Mesenteric fat pad (tissue), 1 donor: ENCODE measurements around the gene IMP4. TPM values are rescaled to one million over a fixed set of nuclear protein-coding genes. Genes with fewer than 3 reads are reported as not detected.
"Not testable (repeated sequence)": the region's sequence is repeated elsewhere in the genome, so short reads cannot be mapped to it uniquely, and the experiment has no call there.

Experiments
- DNase-seq: peaks from one replicate; pipeline ENCODE4 v3.0.0-alpha.2; 2020; ENCODE audit warnings: low spot score
- long read RNA-seq: library from polyadenylated mRNA; unstranded; transcript quantifications from one replicate; pipeline ENCODE4 v2.0.0, GENCODE V29; 2020
- total RNA-seq: library from RNA; stranded (reverse); fragmentation: NEBNext Ultra II Directional; extraction: Animal tissue kit (Norgen Biotek cat#: 25700); gene quantifications from one replicate; pipeline ENCODE4 v1.2.1, GENCODE V29; 2021
- donor health status: DM: yes; HTN: yes; CAD: no.

IMP4 gene, protein sequence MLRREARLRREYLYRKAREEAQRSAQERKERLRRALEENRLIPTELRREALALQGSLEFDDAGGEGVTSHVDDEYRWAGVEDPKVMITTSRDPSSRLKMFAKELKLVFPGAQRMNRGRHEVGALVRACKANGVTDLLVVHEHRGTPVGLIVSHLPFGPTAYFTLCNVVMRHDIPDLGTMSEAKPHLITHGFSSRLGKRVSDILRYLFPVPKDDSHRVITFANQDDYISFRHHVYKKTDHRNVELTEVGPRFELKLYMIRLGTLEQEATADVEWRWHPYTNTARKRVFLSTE
- 104 TPM for total RNA-seq
- long read RNA-seq, transcript IMP4-208 (8 exons, 2,379 nt), result minor isoform, 43 of 314 reads
- long read RNA-seq, transcript IMP4-201 (9 exons, 1,740 nt), result major isoform, 141 of 314 reads
- long read RNA-seq, transcript IMP4-202 (9 exons, 822 nt), result minor isoform, 69 of 314 reads
- long read RNA-seq, partial matches to known transcripts, result 18 of 314 reads
- long read RNA-seq, other reads (novel, unspliced or antisense), result 36 of 314 reads

DNA sequence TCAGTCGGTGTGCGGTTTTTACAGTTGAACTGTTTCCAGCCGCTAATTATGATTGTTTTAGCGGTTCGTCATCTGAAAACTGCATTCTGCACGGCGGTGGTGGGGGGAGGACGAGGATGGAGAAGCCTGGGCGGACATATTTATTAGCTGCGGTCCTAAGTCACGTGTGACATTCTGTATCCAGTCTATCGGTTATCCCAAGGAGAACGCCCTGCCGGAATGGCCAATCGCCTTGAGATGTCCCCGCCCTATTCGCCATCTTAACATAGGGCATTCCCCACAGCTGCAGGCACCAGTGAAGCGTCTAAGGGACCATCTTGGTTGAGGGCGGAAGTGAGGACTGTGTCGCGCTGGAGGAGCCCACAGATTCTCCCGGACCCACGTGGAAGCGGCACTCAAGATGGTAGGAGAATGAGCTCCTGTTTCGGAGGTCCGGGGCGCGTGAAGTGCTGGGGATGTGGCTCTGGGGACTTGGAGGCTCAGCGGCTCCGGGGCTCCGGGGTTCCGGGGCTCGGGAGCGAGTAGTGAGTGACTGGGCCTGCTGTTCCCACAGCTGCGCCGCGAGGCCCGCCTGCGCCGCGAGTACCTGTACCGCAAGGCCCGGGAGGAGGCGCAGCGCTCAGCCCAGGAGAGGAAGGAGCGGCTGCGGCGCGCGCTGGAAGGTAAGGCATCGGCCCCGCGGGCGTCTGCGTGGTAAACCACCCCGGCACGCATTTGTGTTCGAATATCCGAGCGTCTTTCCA, at the start of gene IMP4:
TSS of gene IMP4 (plus strand) at position 365 of the 743 bp plus-strand sequence. CDS start at position 401, 36 bp downstream.
- peak; percentile 96 for DNase-seq

DNA sequence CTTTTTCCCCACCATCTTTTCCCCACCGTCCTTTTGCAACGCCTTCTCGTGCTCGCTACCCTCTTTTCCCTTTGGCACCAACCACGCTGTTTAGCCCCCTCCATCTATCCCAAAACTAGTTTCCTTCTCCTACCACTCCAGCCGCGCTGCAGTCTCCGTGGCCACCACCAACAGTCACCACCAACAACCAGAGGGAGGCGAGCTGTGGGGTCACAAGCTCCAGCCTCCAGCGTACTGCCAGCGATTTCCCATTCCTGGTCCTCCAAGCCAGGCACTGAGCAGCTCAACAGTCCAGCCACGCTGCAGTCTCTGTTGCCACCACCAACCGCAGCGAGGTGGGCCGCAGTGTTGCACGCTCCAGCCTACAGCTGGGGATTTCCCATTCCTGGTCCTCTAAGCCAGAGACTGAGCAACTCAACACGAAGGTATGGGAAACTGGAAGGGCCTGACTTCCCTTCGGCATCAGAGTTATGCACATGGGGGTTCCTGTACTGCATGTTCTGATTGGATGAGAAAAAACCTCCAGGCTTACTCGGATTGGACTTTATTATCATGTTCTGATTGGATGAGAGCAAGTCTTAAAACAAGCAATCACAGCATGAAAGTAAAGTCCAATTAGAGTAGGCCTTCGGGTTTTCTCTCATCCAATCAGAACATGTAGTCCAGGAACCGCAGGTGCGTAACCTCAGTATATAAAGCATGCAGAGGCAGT, 42.3 kb upstream of the IMP4 start:
- no peak for DNase-seq

DNA sequence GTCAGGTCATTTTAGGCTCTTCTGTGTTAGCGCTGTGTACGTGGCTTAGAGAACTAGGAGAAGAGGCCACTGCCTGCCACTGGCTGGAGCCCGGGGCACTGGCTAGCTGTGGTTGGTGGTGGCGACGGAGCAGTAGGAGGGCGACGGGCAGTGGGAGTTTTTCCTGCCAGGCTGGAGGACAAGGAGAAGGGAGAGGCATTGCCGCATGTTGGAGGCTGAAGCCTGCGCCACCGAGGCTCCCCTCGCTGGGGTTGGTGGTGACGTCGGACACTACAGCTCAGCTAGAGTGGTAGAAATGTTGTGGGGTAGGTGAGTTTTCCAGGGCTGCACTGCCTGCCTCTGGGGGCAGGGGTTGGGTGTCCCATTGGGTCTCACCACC, 41.7 kb upstream of the IMP4 start:
- no peak for DNase-seq

DNA sequence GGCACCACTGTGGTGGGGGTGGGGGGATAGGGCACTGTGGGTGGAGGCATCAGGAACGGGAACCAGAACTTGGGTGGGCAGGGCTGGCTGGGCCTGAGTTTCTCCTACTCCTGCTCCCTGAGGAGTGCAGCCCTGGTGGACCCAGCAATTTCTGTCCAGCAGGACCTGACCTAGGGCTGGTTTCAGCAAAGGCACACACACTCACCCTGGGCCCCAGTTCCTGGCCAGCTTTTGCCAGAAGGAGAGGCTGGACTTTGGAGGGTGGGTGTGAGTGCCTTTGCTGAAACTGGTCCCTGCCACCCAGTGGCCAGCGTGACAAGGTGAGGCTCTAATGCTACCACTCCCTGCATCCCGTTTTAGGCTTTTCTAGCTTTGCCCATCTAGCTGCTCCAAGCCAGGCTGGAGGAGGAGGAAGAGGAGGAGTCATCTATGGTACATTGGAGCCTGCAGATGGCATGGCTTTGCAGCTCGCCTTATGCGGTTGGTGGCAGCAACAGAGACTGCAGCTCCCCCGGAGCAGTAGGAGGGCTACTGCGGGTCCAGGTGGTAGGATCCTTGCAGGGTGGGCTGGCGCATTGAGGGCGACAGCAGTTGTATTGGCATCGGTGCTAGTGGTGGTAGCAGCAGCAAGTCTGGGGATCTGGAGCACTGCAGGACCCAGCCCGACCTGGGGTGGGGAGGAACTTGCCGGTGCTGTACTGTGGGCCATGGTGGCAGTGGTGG, 40.4 kb upstream of the IMP4 start:
- no peak for DNase-seq

DNA sequence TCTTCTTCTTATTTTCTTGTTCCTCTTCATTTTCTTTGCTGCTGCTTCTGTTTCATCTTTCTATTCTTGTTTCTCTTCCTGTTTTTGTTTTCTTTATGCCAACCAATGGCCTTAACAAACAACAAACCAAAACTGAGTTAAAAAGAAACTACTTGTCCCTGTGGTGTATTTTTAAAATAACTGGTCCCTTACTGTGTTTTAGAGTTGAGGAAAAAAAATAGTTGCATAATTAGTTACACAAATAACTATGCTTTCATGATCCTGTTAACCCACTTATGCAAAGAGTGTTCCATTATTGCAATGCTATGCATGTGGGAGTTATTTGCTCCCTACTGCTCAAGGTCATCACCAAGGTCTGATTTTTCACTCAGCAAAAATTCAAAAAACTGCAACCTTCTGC, 39.5 kb upstream of the IMP4 start:
- no peak for DNase-seq

DNA sequence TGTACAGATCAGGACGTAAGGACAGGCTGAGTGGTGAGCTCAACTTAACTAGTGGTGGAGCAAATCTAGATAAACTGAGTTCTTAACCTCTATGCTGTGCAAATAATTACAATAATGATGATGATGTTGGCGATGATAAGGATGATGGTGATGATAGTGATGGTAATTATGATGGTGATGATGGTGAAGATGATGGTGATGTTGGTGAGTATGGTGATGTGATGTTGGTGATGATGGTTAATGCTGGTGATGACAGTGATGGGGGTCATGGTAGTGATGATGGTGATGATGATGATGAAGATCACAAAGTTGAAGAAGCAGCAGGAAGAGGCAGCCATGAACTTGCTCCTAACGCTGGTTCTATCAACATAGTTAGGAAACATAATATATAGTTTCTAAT, 38.0 kb upstream of the IMP4 start:
- no peak for DNase-seq

DNA sequence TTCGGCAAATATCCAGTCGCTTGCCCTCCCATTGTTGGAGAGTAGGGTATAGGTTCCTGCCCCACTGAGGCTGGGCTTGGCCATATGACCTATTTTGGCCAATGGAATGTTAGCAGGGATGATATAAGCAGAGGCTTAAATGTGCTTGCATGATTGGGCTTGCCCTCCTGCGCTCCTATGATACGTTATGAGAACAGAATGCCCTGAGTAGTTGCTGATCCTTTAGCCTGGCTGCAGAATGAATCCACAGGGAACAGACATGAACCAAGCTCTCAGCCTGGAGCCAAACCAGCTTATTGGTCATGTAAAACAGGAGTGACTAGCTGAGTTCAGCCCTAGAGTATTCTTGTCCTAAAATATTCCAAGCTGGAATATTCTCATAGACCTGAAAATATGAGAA, 34.8 kb upstream of the IMP4 start:
- DNase-seq, result no peak

DNA sequence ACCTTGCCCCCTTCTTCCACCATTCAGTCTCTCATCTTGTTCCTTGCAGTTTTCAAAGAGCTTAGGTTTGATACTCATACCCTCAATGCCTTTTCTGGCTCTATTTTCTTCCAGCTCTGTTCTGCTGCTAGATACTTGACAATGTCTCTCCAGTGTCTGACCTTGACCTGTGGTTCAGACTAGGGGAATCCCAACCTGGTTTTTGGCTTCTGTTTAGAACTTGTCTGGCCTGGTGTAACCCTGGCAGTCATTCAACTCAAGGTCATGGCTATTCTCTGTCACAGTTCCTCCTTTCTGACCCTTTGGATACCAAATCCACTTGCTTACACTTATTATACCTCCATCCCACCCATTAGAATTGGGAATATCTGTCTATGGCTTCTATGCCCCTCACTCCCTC, 31.8 kb upstream of the IMP4 start:
- DNase-seq, result no peak

DNA sequence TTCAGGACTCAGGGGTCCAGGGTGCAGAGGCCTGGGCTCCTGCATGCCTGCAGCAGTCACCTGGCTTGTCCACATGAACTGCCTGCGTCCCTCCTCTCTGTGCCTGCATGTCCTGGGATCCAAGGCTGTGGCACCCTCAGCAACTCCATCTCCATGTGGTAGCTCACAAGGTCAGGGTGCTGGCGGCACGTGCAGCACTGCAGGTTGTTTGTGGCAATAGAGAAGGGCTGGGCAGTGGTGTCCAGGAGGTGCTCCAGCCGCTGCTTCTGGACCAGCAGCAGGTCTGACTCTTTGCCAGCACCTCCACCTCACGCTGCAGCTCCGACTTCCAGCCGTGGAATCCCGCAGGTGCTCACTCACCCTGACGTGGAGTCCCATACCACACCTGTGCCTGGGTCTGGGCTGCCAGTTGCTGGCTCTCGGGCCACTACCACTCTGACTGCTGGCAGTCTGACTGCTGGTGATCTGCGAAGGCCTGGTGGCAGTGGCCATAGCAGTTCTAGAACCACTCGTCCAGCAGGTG, 28.8 kb upstream of the IMP4 start:
- no peak for DNase-seq

DNA sequence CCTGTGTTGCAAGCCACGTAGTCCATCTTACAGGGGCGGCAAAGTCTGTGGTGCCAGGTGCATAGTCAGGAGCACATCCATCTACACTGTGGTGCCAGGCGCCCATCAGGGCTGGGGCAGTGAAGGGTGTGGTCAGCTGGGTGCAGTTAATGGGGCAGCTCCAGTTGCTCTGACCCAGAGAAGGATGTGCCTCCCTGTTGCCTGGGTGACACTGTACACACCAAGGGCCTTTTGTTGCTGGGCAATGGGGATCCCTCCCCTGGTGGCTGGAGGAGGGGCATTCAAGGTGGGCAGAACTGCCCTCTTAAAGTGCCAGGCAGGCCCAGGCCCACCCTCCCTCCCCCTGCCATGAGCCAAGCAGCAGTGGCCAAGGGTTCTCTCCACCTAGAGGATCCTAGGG, 28.3 kb upstream of the IMP4 start:
- no peak for DNase-seq

DNA sequence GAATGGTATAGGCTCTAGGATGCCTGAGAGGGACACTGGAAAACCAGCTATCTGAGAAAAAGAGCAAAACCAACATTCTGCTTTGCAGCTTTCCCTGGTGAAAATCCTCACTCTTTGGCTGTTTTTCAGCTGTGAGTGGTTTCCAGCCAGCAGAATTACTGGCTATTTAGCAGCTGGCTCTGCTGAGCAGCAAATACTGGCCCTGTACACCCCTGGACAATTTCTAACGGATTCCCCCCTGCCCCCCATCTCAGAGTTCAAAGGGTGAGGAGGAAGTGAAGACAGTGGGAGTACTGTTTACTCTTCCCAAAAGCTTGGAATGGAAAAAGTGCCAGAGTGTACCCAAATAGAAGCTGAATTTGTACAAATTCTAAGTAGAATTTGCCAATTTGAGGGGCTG, 26.1 kb upstream of the IMP4 start:
- no peak for DNase-seq

DNA sequence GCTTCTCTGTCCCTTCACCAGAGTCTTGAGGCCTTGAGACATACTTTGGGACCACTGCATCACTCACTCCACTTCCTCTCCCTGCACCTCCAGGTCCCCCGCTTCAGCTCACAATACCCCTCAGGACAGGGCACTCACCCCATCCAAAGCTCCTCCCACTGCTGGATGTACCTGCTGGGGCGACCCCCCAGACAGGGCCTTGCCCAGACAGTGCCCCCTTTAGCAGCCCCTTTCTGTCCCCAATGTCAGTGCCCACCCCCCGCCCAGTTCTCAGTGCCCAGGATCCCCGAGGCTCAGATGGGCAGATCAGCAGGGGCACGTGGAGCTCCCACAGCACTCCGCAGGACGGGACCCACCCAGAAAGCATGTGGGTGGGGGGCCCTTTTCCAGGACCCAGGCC, 23.8 kb upstream of the IMP4 start:
- no peak for DNase-seq

DNA sequence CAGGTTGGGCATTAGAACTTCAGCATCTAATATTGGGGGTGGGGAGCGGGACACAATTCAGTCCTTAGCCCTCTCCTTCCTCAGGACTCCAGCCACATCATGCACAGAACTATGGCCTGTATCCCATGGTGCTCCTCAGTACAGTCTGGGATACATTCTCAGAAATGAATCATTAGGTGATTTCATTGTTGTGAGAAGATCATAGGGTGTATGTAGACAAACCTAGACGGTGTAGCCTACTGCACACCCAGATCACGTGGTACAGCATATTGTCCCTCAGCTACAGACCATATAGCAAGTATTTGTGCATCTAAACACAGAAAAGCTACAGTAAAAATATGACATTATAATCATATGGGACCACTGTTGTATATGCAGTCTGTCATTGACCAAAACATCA, 23.2 kb upstream of the IMP4 start:
- no peak for DNase-seq

DNA sequence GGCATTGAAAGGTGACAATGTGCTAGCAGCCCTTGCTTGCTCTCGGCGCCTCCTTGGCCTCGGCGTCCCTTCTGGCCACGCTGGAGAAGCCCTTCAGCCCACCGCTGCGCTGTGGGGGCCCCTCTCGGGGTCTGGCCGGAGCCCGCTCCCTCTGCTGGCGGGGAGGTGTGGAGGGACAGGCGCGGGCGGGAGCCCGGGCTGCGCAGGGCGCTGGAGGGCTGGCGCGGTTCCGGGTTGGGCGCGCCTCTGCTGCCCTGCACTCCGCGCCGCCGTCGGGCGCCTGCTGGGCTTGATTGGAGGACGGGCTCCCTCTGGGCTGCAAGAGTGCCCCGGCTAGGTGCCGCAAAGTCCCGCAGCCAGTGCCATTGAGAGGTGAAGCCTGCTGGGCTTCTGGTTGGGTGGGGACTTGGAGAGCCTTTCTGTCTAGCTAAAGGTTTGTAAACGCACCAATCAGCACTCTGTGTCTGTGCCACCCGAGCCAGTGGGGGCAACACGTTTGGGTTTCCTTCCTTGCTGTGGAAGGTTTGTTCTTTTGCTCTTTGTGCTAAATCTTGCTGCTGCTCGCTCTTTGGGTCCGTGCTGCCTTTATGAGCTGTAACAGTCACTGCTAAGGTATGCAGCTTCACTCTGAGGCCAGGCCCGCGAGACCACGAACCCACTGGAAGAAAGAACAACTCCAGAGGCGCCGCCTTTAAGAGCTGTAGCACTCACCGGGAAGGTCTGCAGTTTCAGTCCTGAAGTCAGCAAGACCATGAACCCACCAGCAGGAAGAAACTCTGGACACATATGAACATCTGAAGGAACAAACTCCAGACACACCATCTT, 14.8 kb upstream of the IMP4 start:
- no peak for DNase-seq

DNA sequence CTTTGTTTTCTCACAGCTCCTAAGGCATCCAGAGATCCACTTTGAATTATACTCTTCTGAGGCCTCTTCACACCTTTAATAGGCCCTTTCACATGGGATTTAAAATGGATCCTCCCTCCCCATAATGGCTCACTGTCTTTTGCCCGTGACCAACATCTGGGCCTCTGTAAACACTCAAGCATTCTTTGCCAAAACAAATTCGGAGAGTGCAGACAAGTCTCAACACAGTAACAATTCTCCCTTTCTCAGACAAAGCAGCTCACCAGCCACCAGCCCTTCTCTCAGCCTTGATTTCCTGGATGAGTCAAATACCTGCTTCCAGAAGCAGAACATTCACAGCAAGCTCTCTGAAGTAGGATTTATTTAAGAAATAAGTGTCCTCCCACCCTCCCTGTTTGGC, 14.0 kb upstream of the IMP4 start:
- DNase-seq, result no peak

DNA sequence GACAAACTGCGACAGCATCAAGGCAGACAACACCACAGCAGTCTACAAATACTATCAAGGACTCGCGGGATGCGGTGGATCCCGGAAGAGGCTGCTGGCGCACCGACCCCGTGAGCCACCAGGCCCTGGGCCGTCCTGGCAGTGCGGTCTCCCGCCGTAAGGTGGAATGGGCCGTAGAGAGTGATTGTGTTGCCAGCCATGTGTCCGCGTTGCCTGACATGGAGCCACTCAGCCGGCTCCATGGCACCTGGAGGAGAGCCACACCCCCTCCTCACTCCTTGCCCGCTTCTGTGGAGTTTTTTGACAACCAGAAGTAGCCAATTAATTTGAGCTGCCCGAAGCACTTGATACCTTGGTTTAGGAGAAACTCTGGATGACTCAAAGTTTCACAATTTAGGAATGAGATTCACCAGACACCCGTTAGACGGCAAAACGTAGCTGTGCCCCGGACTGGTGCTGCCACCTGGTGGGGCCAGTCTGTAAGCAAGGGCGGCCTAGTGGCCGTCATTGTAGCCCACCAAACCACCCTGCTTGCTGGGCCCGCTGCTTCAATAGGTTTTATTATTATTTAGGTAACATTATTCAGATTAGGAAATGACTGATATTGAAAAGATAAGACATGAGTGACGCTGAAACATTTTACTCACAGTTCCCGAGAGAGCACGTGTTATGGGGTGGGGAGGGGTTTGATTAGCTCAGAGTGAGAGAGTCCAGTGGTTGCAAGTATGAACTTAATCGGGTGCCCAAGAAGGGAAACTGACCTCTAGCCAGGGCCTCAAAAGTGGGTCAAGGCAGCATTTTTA, 10.2 kb upstream of the IMP4 start:
- no peak for DNase-seq

DNA sequence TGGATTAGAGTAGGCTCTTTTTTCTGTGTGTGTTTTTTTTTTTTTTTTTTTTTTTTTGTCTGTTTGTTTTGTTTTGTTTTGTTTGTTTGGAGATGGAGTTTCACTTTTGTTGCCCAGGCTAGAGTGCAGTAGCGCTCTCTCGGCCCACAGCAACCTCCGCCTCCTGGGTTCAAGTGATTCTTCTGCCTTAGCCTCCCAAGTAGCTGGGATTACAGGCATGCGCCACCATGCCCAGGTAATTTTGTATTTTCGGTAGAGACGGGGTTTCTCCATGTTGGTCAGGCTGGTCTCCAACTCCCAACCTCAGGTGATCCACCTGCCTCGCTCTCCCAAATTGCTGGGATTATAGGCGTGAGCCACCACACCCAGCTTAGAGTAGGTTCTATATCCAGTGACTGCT, 9.4 kb upstream of the IMP4 start:
- DNase-seq, result not testable (repeated sequence)

DNA sequence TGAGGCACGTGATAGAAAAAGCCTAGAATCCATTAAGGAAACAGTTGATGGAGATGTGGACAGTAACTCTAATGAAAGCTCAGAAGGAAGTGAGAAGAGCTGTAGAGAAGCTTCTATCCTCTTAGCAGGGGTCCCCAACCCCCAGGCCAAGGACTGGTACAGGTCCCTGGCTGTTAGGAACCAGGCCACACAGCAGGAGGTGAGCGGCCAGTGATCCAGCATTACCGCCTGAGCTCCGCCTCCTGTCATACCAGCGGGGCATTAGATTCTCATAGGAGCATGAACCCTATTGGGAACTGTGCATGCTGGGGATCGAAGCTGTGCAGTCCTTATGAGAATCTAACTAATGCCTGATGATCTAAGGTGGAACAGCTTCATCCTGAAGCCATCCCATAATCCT, 8.7 kb upstream of the IMP4 start:
- no peak for DNase-seq

DNA sequence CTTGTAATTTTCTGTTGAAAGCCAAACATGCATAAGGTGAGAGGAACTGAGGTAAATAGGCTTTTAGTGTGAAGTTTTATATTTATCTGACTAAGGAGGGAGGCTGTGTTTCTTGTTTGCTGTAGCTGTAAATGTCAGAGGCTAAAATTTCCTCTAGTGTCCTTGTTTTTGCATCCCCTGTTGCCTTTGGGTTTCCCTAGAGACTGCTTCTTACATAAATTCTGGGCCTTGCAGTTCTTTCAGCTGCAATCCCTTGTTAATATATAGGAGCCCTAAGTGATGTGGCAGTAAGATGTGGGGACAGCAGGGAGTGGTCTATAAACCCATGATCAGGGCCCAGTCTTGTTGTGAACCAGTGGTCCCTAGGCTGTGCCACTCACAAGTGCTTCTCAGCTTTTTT, 7.5 kb upstream of the IMP4 start:
- DNase-seq, result no peak
